Measurements from ENCODE around the gene SUV39H1. TPM values are rescaled to one million over a fixed set of nuclear protein-coding genes. Genes with fewer than 3 reads are reported as not detected.
"Not testable (repeated sequence)": the region's sequence is repeated elsewhere in the genome, so short reads cannot be mapped to it uniquely, and the experiment has no call there.

The SUV39H1 gene, protein sequence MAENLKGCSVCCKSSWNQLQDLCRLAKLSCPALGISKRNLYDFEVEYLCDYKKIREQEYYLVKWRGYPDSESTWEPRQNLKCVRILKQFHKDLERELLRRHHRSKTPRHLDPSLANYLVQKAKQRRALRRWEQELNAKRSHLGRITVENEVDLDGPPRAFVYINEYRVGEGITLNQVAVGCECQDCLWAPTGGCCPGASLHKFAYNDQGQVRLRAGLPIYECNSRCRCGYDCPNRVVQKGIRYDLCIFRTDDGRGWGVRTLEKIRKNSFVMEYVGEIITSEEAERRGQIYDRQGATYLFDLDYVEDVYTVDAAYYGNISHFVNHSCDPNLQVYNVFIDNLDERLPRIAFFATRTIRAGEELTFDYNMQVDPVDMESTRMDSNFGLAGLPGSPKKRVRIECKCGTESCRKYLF
- total RNA-seq (2014; rRNA removed; shearing (Covaris generic); ENCODE audit: low replicate concordance), result 14.9 and 17.4 TPM in 2 replicates

GRCh38 chrX:48696301-48696908, at the start of gene SUV39H1:
SUV39H1 (plus strand) TSS chrX:48696734; CDS start chrX:48696785, 51 bp downstream.
- peak; percentile 88 for DNase-seq (ENCODE audit: low read depth)

GRCh38 chrX:48648336-48648751, 48.2 kb upstream of the SUV39H1 start:
- peak; percentile 6 for DNase-seq (ENCODE audit: low read depth)
- in situ Hi-C loops (cut with HindIII; ENCODE audit: low pct_unique_long_range_greater_than_20kb, low sequenced_read_pairs), result no loop called here

More at GRCh38 chrX:48696301-48696908, at the start of gene SUV39H1:
- in situ Hi-C loops (cut with HindIII; ENCODE audit: low pct_unique_long_range_greater_than_20kb, low sequenced_read_pairs), result no loop called here

GRCh38 chrX:48649102-48649501, 47.4 kb upstream of the SUV39H1 start:
- DNase-seq (ENCODE audit: low read depth), result no peak
- in situ Hi-C loops (cut with HindIII; ENCODE audit: low pct_unique_long_range_greater_than_20kb, low sequenced_read_pairs), result no loop called here

DNA sequence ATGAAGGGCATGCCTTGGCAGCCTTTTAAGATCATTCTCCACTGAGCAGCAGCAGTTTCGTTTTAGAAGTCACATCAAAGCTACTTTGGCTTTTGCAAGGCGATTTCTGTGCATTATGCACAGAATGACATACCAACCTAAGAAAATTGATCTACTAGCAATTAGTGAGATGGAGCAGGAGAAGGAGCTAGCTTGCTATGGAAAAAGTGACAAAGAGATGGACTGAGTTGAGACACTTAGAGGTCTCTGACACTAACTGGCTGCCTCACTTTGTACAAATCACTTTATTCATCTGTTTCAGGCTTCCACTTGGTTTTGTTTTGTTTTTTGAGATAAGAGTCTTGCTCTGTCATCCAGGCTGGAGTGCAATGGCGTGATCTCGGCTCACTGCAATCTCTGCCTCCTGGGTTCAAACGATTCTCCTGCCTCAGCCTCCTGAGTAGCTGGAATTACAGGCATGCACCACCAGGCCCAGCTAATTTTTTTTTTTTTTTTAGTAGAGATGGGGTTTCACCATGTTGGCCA, 44.4 kb upstream of the SUV39H1 start:
- in situ Hi-C loops (cut with HindIII; ENCODE audit: low pct_unique_long_range_greater_than_20kb, low sequenced_read_pairs); DNase-seq (ENCODE audit: low read depth): not testable (repeated sequence)

GRCh38 chrX:48654746-48655145, 41.8 kb upstream of the SUV39H1 start:
- DNase-seq (ENCODE audit: low read depth); in situ Hi-C loops (cut with HindIII; ENCODE audit: low pct_unique_long_range_greater_than_20kb, low sequenced_read_pairs): not testable (repeated sequence)

- DNase-seq (ENCODE audit: low read depth); in situ Hi-C loops (cut with HindIII; ENCODE audit: low pct_unique_long_range_greater_than_20kb, low sequenced_read_pairs): not testable (repeated sequence)
These were observed 36.8 kb upstream of the SUV39H1 start for GRCh38 chrX:48659686-48660085.

DNA sequence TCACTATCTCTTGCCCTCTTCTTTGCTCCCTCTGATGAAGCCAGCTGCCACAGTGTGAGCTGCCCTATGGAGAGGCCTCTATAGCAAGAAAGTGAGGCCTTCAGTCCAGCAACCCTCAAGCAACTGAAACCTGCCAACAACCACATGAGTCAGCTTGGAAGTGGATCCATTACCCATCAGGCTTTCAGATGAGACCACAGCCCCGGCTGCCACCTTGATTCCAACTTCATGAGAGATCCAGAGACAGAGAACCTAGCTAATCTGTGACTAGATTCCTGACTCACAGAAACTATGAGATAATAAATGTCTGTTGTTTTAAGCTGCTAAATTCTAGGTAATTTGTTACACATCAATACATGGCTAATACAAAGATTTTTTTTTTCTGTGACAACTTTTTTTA, 33.3 kb upstream of the SUV39H1 start:
- in situ Hi-C loops (cut with HindIII; ENCODE audit: low pct_unique_long_range_greater_than_20kb, low sequenced_read_pairs), result no loop called here
- no peak for DNase-seq (ENCODE audit: low read depth)

- in situ Hi-C loops (cut with HindIII; ENCODE audit: low pct_unique_long_range_greater_than_20kb, low sequenced_read_pairs), result no loop called here
- DNase-seq (ENCODE audit: low read depth), result no peak
These were observed 32.4 kb upstream of the SUV39H1 start for GRCh38 chrX:48664156-48664555.

- in situ Hi-C loops (cut with HindIII; ENCODE audit: low pct_unique_long_range_greater_than_20kb, low sequenced_read_pairs), result no loop called here
- DNase-seq (ENCODE audit: low read depth), result no peak
These were observed 30.5 kb upstream of the SUV39H1 start for GRCh38 chrX:48665991-48666390.

GRCh38 chrX:48666649-48667048, 29.9 kb upstream of the SUV39H1 start:
- DNase-seq (ENCODE audit: low read depth), result no peak
- in situ Hi-C loops (cut with HindIII; ENCODE audit: low pct_unique_long_range_greater_than_20kb, low sequenced_read_pairs), result no loop called here

DNA sequence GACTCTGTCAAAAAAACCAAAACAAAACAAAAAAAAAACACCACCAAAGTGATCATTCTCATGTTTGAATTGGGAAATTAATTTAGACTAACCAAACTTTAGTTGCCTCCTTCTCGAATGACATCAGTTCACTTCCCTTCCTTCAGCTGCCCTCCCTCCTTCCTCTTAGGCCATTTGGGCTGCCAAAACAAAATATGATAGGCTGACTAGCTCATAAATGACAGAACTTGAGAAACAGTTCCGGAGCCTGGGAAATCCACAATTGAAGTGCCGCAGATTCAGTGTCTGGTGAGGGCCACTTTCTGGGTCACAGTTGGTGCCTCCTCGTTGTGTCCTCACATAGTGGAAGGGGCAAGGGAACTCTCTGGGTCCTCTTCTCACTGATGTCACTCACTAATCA, 29.0 kb upstream of the SUV39H1 start:
- DNase-seq (ENCODE audit: low read depth), result no peak
- in situ Hi-C loops (cut with HindIII; ENCODE audit: low pct_unique_long_range_greater_than_20kb, low sequenced_read_pairs), result no loop called here

GRCh38 chrX:48668187-48668586, 28.3 kb upstream of the SUV39H1 start:
- in situ Hi-C loops (cut with HindIII; ENCODE audit: low pct_unique_long_range_greater_than_20kb, low sequenced_read_pairs); DNase-seq (ENCODE audit: low read depth): not testable (repeated sequence)

GRCh38 chrX:48676106-48676892, 20.2 kb upstream of the SUV39H1 start:
- in situ Hi-C loops (cut with HindIII; ENCODE audit: low pct_unique_long_range_greater_than_20kb, low sequenced_read_pairs), result no loop called here
- peak; percentile 89 for DNase-seq (ENCODE audit: low read depth)

DNA sequence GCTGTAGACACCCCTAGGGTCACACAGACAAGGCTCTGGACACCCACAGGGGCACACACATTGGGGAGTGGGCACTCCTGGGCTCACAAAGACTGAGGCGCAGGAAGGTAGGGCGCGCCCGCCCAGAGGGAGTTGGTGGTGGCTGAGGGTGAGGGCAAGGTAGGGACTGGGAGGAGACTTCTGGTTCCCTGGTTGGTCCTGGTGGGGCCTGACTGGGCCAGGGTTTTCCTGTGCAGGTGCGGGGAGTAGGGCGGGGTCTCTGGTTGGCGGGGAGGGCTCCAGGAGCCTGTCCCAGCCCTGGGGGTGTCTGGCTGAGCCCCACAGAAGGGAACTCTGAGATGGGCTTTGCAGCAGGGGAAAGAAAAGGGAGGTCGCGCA, 19.7 kb upstream of the SUV39H1 start:
- in situ Hi-C loops (cut with HindIII; ENCODE audit: low pct_unique_long_range_greater_than_20kb, low sequenced_read_pairs), result no loop called here

GRCh38 chrX:48677516-48677915, 19.0 kb upstream of the SUV39H1 start:
- in situ Hi-C loops (cut with HindIII; ENCODE audit: low pct_unique_long_range_greater_than_20kb, low sequenced_read_pairs), result no loop called here

More for the DNA sequence above, 19.7 kb upstream of the SUV39H1 start:
- no peak for DNase-seq (ENCODE audit: low read depth)

GRCh38 chrX:48680467-48680866, 16.1 kb upstream of the SUV39H1 start:
- in situ Hi-C loops (cut with HindIII; ENCODE audit: low pct_unique_long_range_greater_than_20kb, low sequenced_read_pairs); DNase-seq (ENCODE audit: low read depth): not testable (repeated sequence)

More at GRCh38 chrX:48677516-48677915, 19.0 kb upstream of the SUV39H1 start:
- no peak for DNase-seq (ENCODE audit: low read depth)

GRCh38 chrX:48680925-48681324, 15.6 kb upstream of the SUV39H1 start:
- DNase-seq (ENCODE audit: low read depth); in situ Hi-C loops (cut with HindIII; ENCODE audit: low pct_unique_long_range_greater_than_20kb, low sequenced_read_pairs): not testable (repeated sequence)

DNA sequence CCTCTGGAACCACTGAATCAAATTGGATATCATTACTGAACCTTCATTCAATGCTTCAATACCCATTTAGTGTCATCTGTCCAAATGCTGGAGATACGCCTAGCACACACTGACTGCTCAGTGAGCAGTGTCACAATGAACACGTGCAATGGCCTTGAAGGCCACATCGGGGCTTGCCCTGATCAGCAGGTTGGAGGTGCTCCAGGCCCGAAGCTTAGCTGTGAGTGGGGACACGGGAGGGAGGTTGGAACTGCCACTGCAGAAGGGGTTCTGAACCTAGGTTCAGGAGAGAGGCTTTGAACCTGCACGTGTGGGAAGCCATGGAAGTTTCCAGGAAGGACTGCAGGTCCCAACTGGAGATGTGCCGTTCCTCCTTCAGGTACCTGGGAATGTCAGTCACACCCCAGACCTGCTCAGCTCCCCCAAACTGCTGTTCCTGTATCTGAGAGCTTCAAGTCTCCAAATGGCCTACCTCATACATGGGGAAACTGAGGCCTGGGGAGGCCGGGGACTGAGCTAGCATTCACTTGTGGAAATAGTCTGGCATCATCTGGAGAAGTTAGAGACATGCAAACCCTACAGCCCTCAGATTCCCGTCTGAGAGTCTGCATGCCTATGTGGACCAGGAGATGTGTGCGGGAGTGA, 14.9 kb upstream of the SUV39H1 start:
- in situ Hi-C loops (cut with HindIII; ENCODE audit: low pct_unique_long_range_greater_than_20kb, low sequenced_read_pairs), result no loop called here
- no peak for DNase-seq (ENCODE audit: low read depth)
